H9 (cell line): ENCODE data around the gene MBD5. TPM values are rescaled to one million over a fixed set of nuclear protein-coding genes. Genes with fewer than 3 reads are reported as not detected.

Experiments used
- DNase-seq: peaks from one replicate; pipeline ENCODE4 v3.0.0-alpha.2; 2017
- H2AFZ ChIP-seq: one replicate; pipeline ENCODE4 v1.6.1; 2013; ENCODE audit warnings: mild to moderate bottlenecking, low read length, control low read depth, moderate library complexity
- H2AK5ac ChIP-seq: 2 replicates; pipeline ENCODE4 v1.6.1; 2013; ENCODE audit warnings: low read length, control low read depth, mixed read lengths; ENCODE audit not compliant: insufficient read length
- H2BK120ac ChIP-seq: one replicate; pipeline ENCODE4 v1.6.1; 2013; ENCODE audit warnings: low read depth, mild to moderate bottlenecking, low read length, control low read depth, inconsistent platforms; ENCODE audit not compliant: poor library complexity, severe bottlenecking
- H2BK12ac ChIP-seq: 2 replicates; pipeline ENCODE4 v1.6.1; 2013; ENCODE audit warnings: low read length, control low read depth, mixed read lengths, low read depth; ENCODE audit not compliant: insufficient read length
- H2BK15ac ChIP-seq: 2 replicates; pipeline ENCODE4 v1.6.1; 2013; ENCODE audit warnings: low read depth, low read length, control low read depth
- H2BK20ac ChIP-seq: one replicate; pipeline ENCODE4 v1.6.1; 2013; ENCODE audit warnings: low read depth, mild to moderate bottlenecking, low read length, control low read depth, inconsistent platforms; ENCODE audit not compliant: poor library complexity, severe bottlenecking
- H2BK5ac ChIP-seq: 2 replicates; pipeline ENCODE4 v1.6.1; 2013; ENCODE audit warnings: low read length, control low read depth, mixed read lengths; ENCODE audit not compliant: insufficient read length
- H3K14ac ChIP-seq: 2 replicates; pipeline ENCODE4 v1.6.1; 2013; ENCODE audit warnings: low read length, control low read depth; ENCODE audit not compliant: insufficient read depth
- H3K18ac ChIP-seq: 2 replicates; pipeline ENCODE4 v1.6.1; 2013; ENCODE audit warnings: low read depth, mild to moderate bottlenecking, mixed read lengths, low read length, control low read depth; ENCODE audit not compliant: insufficient read length
- H3K23ac ChIP-seq: 2 replicates; pipeline ENCODE4 v1.6.1; 2013; ENCODE audit warnings: low read length, control low read depth, mixed read lengths, low read depth; ENCODE audit not compliant: insufficient read length
- H3K23me2 ChIP-seq: 2 replicates; pipeline ENCODE4 v1.6.1; 2013; ENCODE audit warnings: low read depth, mild to moderate bottlenecking, mixed read lengths, low read length, control low read depth; ENCODE audit not compliant: insufficient read length, poor library complexity, severe bottlenecking
- H3K27ac ChIP-seq: 2 replicates; pipeline ENCODE4 v1.5.1; 2013; ENCODE audit warnings: low read length, control low read depth, mixed read lengths, low read depth; ENCODE audit not compliant: insufficient read length
- H3K27me3 ChIP-seq: 2 replicates; pipeline ENCODE4 v1.6.1; 2013; ENCODE audit warnings: low read length, control low read depth, inconsistent platforms; ENCODE audit not compliant: insufficient read depth
- H3K4ac ChIP-seq: 2 replicates; pipeline ENCODE4 v1.6.1; 2013; ENCODE audit warnings: low read depth, mild to moderate bottlenecking, control low read depth, inconsistent platforms, low read length, moderate library complexity
- H3K4me1 ChIP-seq: 2 replicates; pipeline ENCODE4 v1.6.1; 2013; ENCODE audit warnings: low read length, control low read depth, inconsistent platforms; ENCODE audit not compliant: insufficient read depth
- H3K4me2 ChIP-seq: 2 replicates; pipeline ENCODE4 v1.6.1; 2013; ENCODE audit warnings: low read length, control low read depth, mixed read lengths; ENCODE audit not compliant: insufficient read length, insufficient read depth
- H3K56ac ChIP-seq: 2 replicates; pipeline ENCODE4 v1.6.1; 2013; ENCODE audit warnings: low read depth, mild to moderate bottlenecking, mixed read lengths, low read length, control low read depth; ENCODE audit not compliant: insufficient read length
- H3K79me1 ChIP-seq: 2 replicates; pipeline ENCODE4 v1.6.1; 2013; ENCODE audit warnings: low read depth, mild to moderate bottlenecking, moderate library complexity, low read length, control low read depth, inconsistent platforms; ENCODE audit not compliant: insufficient read depth, poor library complexity, severe bottlenecking
- H3K79me2 ChIP-seq: 2 replicates; pipeline ENCODE4 v1.6.1; 2013; ENCODE audit warnings: low read length, control low read depth, inconsistent platforms; ENCODE audit not compliant: insufficient read depth
- H3K9ac ChIP-seq: 2 replicates; pipeline ENCODE4 v1.6.1; 2013; ENCODE audit warnings: low read length, control low read depth, mixed read lengths; ENCODE audit not compliant: insufficient read length; ENCODE audit errors: extremely low read depth
- H3K9me3 ChIP-seq: one replicate; pipeline ENCODE4 v1.6.1; 2013; ENCODE audit warnings: low read depth, low read length, inconsistent platforms; ENCODE audit not compliant: control insufficient read depth
- H3T11ph ChIP-seq: one replicate; pipeline ENCODE4 v1.6.1; 2013; ENCODE audit warnings: mild to moderate bottlenecking, low read length, control low read depth, inconsistent platforms
- H4K20me1 ChIP-seq: one replicate; pipeline ENCODE4 v1.6.1; 2013; ENCODE audit not compliant: control insufficient read depth, insufficient read length, insufficient read depth
- H4K5ac ChIP-seq: 2 replicates; pipeline ENCODE4 v1.6.1; 2013; ENCODE audit warnings: low read depth, mild to moderate bottlenecking, mixed read lengths, low read length, control low read depth; ENCODE audit not compliant: insufficient read length
- H4K8ac ChIP-seq: replicated peaks from 2 replicates; pipeline ENCODE4 v1.6.1; 2013; ENCODE audit warnings: low read length, control low read depth, mixed read lengths, low read depth; ENCODE audit not compliant: insufficient read length
- H4K91ac ChIP-seq: 2 replicates; pipeline ENCODE4 v1.6.1; 2013; ENCODE audit warnings: low read depth, mild to moderate bottlenecking, moderate library complexity, mixed read lengths, low read length, control low read depth; ENCODE audit not compliant: insufficient read length
- H3K27ac Mint-ChIP-seq, 3 experiments: 2 replicates in 2 of 3; 3 replicates in 1 of 3; pipeline ENCODE4 v1.8.0; 2020 to 2021; ENCODE audit warnings: mixed read lengths in 3 of 3, mild to moderate bottlenecking in 1 of 3, moderate library complexity in 1 of 3
- H3K27me3 Mint-ChIP-seq: 2 replicates; pipeline ENCODE4 v1.8.0; 2021; ENCODE audit warnings: low read depth, mild to moderate bottlenecking, moderate library complexity, mixed read lengths
- H3K36me3 Mint-ChIP-seq, 3 experiments: 2 replicates in 2 of 3; 3 replicates in 1 of 3; pipeline ENCODE4 v1.8.0; 2020 to 2021; ENCODE audit warnings: low read depth in 3 of 3, mixed read lengths in 3 of 3; ENCODE audit not compliant: insufficient read depth in 1 of 3
- H3K4me1 Mint-ChIP-seq, 2 experiments: 2 replicates each; pipeline ENCODE4 v1.8.0; 2020; ENCODE audit warnings: mixed read lengths in 2 of 2
- H3K4me3 Mint-ChIP-seq, 2 experiments: 2 replicates in 1 of 2; 3 replicates in 1 of 2; pipeline ENCODE4 v1.8.0; 2020 to 2021; ENCODE audit warnings: mild to moderate bottlenecking in 2 of 2, mixed read lengths in 2 of 2, moderate library complexity in 1 of 2
- H3K9me3 Mint-ChIP-seq, 2 experiments: 2 replicates in 1 of 2; 3 replicates in 1 of 2; pipeline ENCODE4 v1.8.0; 2020; ENCODE audit warnings: mild to moderate bottlenecking in 2 of 2, mixed read lengths in 2 of 2, moderate library complexity in 1 of 2
- CTCF ChIP-seq: fragments of 200-600 bp; sonication (generic); conservative IDR thresholded peaks from 3 replicates; pipeline ENCODE4 v1.8.0; 2021; ENCODE audit warnings: antibody characterized with exemption, mild to moderate bottlenecking
- WGBS: extraction: QIAGEN DNeasy Blood & Tissue Kit; methylation state at CpG from one replicate; pipeline ENCODE4 v1.1.7; 2013; ENCODE audit warnings: missing lambda C conversion rate, low lambda C conversion rate, mixed read lengths; ENCODE audit not compliant: insufficient read length; ENCODE audit errors: extremely low coverage; 5-methylcytosine and 5-hydroxymethylcytosine counted together
- total RNA-seq: library from RNA; stranded (reverse); gene quantifications from 2 replicates; pipeline ENCODE4 v1.2.1, GENCODE V29; 2021

Gene MBD5
- total RNA-seq, 1 experiment from 2014 or later = 23.1 TPM

GRCh38 chr2:148525130-148525529, 504.2 kb downstream of the MBD5 start:
- peak overlapping the region in 1 of 3 experiments; percentile 3; a peak in 1 of 7 replicates for H3K27ac Mint-ChIP-seq
- H2BK5ac ChIP-seq = no peak overlapping the region
- TF ChIP-seq CTCF = no peak
- DNase-seq = peak; percentile 10
- no peak overlapping the region for H2AK5ac ChIP-seq
- H3K18ac ChIP-seq = no peak overlapping the region
- H3K27me3 ChIP-seq = no peaks in the 10 kb centered on the region
- no peak overlapping the region for H2BK120ac ChIP-seq
- no peak overlapping the region for H3K27ac ChIP-seq
- H2AFZ ChIP-seq = no peak overlapping the region
- no peak overlapping the region for H3T11ph ChIP-seq
- H3K27me3 Mint-ChIP-seq = peaks cover 2% of the 10 kb centered on the region; the same call in 1 of the 2 replicates
- H2BK15ac ChIP-seq = no peak overlapping the region
- WGBS = no CpG with 5 or more reads among the region's 2 CpGs
- no peak overlapping the region for H4K8ac ChIP-seq
- H3K79me1 ChIP-seq = no peaks in the 10 kb centered on the region
- no peak overlapping the region for H3K9ac ChIP-seq
- H3K4me3 Mint-ChIP-seq = no peak overlapping the region
- H3K9me3 ChIP-seq = no peaks in the 10 kb centered on the region
- no peaks in the 10 kb centered on the region; a peak in 1 of 7 replicates for H3K36me3 Mint-ChIP-seq
- H3K56ac ChIP-seq = no peak overlapping the region
- H3K4me2 ChIP-seq = no peak overlapping the region
- no peak overlapping the region for H4K5ac ChIP-seq
- no peaks in the 10 kb centered on the region; the same call in 1 of the 2 replicates for H3K4me1 ChIP-seq
- H3K4me1 Mint-ChIP-seq = peaks cover 10 to 13% of the 10 kb centered on the region in 2 experiments
- no peak overlapping the region for H3K14ac ChIP-seq
- H3K23ac ChIP-seq = no peak overlapping the region
- no peak overlapping the region for H4K91ac ChIP-seq
- H3K79me2 ChIP-seq = no peaks in the 10 kb centered on the region
- no peaks in the 10 kb centered on the region for H4K20me1 ChIP-seq
- H2BK20ac ChIP-seq = no peak overlapping the region
- peaks cover 3% of the 10 kb centered on the region for H3K23me2 ChIP-seq
- no peak overlapping the region for H3K4ac ChIP-seq
- no peak overlapping the region for H2BK12ac ChIP-seq
- H3K9me3 Mint-ChIP-seq = no peaks in the 10 kb centered on the region
